Measurements from ENCODE around the gene CUX1. TPM values are rescaled to one million over a fixed set of nuclear protein-coding genes. Genes with fewer than 3 reads are reported as not detected.

CUX1 gene
- total RNA-seq, 4 donors from 2014 or later: 42.8 to 59.0 (median 47.4) TPM

DNA sequence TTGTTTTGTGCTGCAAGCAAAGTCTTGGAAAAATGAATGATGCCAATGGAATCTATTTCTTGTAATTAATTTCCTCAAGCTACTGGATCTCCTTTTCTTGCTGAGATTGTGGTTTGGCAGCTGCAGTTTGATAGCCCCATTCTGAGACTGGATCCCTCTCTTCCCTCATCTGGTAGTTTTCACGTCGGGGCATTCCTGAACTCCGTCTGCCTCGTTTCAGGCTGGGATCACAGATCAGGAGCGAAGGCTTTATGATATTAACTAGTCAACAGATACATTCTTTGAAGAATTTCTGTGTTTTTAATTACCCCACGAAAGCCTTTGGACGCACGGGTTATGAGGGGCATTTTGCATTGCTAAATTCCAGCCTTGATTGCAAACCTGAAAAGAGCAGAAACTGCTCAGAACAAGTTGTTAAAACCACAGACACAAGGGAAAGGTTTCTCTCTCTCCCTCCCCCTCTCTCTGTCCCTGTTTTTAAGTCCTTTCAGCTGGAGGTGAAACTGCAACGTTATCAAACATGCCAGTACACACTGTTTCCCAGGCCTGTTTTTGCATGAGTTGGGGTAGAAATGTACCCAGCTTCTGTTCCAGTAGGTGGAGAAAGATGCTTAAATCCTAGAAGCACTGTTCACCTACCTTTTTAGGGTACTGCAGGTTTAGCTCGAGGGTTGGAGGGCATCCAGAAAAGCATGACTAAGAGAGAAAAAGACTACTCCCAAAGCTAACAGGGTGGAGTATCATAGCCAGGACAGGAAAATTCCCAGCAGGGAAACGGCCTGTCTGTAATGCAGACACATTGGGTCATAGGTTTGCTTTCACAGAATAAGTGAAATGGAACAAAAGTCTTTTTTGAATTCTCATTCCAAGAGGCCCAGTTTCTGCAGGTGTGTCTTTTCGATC is 124.3 kb downstream of the CUX1 start:
- TF ChIP-seq, protein P1, sequence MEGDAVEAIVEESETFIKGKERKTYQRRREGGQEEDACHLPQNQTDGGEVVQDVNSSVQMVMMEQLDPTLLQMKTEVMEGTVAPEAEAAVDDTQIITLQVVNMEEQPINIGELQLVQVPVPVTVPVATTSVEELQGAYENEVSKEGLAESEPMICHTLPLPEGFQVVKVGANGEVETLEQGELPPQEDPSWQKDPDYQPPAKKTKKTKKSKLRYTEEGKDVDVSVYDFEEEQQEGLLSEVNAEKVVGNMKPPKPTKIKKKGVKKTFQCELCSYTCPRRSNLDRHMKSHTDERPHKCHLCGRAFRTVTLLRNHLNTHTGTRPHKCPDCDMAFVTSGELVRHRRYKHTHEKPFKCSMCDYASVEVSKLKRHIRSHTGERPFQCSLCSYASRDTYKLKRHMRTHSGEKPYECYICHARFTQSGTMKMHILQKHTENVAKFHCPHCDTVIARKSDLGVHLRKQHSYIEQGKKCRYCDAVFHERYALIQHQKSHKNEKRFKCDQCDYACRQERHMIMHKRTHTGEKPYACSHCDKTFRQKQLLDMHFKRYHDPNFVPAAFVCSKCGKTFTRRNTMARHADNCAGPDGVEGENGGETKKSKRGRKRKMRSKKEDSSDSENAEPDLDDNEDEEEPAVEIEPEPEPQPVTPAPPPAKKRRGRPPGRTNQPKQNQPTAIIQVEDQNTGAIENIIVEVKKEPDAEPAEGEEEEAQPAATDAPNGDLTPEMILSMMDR (IDR thresholded peaks at IDR 0.05; ENCODE audit: low read depth): no peak

DNA sequence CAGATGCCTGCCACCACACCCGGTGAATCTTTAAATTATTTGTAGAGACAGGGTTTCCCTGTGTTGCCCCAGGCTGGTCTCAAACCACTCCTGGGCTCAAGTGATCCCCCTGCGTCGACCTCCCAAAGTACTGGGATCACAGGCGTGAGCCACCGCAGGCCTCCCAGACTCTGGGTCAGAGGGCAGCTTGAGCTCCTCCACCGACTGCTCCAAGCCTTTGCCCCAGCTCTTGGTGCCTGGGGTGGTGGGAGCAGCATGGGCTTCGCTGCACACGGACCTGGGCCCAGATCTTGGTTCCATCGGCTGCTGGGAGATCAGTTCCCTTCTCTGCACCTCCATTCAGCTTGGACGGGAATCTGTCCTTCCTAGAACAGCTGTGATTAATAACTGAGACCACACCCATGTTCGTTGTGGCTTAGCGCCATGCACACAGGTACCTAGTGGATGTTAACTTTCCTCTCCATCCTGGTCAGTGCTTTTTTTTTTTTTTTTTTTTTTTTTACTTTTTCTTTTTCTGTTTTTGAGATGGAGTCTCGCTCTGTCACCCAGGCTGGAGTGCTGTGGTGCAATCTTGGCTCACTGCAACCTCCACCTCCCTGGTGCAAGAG is 125.3 kb downstream of the CUX1 start:
- TF ChIP-seq, protein P1 (IDR thresholded peaks at IDR 0.05; ENCODE audit: low read depth): no peak

DNA sequence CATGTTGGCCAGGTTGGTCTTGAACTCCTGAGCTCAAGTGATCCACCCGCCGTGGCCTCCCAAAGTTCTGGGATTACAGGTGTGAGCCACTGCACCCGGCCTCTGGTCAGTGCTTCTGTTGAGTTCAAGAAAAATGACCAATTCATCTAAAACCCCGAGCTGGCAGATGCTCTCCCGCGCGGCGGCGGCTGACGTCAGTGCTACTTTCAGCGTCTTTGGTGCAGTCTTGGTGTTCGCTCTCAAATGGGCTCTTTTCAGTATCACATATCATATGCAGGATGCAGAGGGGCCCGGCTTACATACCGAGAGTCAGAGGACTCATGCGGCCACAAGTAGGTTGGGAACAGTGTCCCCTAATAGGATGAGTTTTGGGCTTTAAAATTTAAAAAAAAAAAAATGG is 125.9 kb downstream of the CUX1 start:
- TF ChIP-seq, protein P1 (IDR thresholded peaks at IDR 0.05; ENCODE audit: low read depth): no peak

DNA sequence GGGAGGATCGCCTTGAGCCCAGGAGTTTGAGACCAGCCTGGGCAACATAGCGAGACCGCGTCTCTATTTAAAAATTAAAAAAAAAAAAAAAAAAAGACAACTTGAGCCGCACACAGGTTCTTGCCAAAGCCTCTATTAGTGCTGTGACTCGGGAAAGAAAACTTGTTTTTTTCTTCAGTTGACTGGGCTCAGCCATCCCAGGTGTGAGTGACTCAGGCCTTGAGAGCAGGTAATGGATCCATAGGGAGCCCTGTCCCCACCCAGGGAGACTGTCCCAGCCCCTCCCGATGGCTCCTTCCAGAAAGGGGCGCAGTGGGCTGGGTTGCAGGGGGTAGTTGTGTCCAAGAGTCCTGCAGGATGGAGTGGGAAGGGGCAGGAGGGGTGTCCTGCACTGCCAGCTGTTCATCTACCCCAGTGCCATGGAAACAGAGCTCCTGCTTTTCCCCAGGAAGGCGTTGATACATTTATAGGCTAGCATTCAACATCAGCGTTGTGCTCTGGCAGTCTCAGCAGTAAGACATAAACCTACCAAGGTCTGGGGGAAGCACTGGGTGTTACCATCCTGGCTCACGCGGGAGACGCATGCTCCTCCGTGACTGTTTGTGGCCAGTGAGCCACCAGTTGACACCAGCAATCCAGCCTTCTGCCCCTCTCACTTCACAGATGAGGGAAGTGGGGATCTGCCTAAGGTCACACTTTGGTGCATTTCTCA is 126.6 kb downstream of the CUX1 start:
- TF ChIP-seq, protein P1 (IDR thresholded peaks at IDR 0.05; ENCODE audit: low read depth): no peak

DNA sequence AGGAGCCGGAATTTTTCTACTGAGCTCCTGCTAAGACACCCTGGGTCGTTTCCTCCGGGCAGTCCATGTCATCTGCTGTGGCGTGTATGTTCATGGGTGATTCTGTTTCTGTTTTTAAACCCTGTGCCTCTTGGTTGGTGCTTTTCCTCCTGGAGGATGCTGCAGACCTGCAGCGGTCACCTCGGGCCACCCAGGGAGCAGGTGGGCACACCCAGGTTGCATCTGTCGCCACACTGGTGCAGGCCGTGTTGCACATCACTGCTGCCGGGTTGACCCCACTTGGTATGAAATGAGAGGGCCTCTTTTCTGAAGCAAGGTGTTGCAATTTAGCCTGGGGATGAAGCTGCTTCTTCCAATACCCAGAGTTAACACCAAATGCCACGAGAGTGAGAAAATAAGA is 127.2 kb downstream of the CUX1 start:
- TF ChIP-seq, protein P1 (IDR thresholded peaks at IDR 0.05; ENCODE audit: low read depth): no peak

DNA sequence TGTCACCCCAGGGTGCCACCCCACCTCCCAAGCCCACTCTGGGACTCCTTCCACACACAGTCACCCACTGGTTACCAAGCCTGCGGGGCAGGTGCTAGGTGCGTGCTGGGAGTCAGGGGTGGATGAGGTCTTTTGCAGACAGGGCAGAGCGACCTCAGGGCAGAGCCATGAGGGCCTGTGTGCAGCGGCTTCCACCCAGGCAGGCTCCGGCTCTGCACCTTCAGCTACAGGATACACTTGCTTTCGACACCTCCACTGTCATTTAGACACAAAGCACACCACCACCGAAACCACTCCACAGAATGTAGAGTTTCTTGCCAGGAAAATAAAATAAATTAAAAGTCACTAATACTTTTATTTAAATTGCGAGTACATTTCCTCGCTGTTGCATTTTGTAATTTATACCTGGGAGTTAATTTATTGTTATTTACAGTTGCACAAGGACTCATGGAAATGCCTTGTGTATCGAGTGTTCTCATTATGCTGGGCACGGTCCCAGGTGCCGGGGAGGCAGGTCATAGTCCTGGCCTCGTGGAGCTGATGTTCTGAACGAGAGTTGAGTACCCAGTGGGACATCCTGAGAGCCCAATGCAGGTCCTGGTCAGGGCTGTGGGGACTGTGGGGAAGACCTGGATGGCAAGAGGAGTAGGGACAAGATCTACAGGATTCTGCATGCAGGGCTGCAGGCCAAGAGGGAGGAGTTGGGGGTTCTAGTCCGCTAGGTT is 127.8 kb downstream of the CUX1 start:
- TF ChIP-seq, protein P1 (IDR thresholded peaks at IDR 0.05; ENCODE audit: low read depth): no peak

Data from subcutaneous adipose tissue (tissue), 4 donors.